ENCODE results near the gene ZKSCAN3.
"Not testable (repeated sequence)": the region's sequence is repeated elsewhere in the genome, so short reads cannot be mapped to it uniquely, and the experiment has no call there.

Gene ZKSCAN3

DNA sequence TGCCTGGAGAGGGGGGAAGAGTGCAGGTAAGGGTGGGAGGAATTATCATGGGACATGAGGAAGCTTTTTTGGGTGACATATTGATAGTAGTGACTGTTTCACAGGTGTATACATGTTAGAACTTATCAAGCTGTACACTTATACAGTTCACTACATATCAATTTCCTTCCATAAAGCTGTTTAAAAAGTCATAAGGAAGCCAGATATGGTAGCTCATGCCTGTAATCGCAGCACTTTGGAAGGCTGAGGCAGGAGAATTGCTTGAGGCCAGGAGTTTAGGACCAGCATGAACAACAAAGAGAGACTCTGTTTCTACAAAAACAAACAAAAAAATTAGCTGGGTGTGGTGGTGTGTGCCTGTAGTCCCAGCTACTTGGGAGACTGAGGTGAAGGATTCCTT lies 28.1 kb downstream of the ZKSCAN3 start:
- DNase-seq, result no peak

DNA sequence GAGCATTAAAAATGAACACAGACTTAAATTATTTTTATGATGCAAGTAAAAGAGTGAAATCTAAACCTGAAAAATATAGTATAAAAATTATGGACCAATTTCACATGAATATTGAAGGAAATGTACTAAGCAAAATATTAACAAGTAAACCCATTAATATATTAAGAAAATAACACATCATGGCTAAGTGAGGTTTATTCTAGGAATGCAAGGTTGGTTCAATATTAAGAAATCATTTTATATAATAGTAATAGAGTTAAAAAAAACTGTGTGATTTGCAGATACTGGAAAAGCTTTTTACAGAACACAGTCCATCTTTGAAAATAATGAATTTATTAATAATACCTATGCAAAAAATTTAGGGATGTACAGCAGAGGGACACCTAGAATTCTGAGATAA lies 28.9 kb downstream of the ZKSCAN3 start:
- no peak for DNase-seq

DNA sequence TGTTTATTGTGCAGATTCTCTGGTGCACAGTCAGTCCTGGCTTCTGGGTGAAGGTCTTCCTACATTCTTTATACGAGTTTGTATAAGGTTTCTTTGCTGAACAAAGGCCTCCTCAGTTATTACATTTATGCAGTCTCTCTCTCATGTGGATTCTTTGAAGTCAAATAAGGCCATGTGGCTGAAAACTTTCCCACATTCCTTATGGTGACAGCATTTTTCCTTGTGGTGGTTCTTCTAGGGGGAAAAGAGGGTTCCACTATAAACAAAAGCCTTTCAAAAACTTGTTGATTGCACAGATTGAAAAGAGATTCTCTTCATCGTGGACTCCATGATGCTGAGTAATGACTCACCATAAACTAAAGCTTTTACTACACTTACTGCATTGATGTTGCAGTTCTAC lies 30.6 kb downstream of the ZKSCAN3 start:
- no peak for DNase-seq

DNA sequence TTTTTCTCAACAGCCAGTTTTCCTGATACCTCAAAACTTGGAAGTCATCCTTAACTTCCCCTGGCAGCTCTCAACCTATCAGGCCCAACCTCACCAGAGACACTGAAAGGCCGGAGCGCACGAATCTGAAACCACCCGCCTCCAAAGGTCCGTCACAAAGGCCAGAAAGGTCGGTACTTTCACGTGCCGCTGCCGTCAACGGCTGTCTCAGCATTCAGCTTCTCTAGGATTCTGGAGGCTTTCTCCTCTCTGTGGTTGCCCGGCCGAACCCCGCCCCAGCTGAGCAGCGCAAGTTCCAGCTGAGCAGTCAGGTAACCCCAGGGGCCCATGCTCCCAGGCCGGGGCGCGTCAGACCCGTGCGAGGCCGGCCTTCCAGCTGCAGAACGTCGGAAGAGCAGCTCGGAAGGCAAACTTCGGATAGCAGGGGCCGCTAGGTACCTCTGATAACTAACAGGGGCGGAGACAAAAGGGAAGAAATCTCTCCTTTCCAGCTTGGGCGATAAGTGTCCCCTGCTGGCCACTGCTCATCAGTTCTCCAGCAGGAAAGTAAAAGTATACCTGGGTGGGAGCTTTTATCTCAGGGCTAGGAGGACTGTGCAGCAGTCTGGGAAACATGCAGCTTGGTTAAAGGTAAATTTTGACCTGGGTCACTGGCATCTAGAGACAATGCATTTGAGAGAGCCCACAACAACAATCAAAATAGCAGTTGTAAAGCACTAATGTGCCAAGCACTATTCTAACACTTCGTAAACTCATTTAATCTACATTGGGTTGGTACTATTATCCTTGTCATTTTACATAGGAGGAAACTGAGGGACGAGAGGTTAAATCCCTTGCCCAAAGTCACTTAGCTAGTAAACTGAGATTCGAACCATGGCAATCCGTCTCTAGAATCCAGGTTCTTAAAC lies 33.7 kb downstream of the ZKSCAN3 start:
- peak; percentile 23 to 47 for DNase-seq

DNA sequence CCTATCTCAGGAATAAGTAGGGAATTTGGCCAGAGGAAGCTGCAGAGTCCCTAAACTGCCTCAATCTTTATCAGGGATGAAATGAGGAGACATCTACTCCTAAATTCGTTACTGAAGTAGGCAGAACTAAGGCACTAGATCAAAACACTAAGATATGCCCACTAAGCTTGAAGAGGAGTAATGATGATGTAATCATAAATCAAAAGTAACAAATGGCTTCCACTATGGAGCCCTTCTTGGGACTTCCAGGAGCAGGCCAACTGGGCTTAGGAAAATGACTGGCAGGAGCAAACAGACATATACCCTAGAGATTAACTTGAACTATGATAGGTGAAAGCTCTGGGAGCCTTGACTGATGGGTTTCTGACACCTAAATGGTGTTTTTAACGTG lies 34.4 kb downstream of the ZKSCAN3 start:
- no peak for DNase-seq

DNA sequence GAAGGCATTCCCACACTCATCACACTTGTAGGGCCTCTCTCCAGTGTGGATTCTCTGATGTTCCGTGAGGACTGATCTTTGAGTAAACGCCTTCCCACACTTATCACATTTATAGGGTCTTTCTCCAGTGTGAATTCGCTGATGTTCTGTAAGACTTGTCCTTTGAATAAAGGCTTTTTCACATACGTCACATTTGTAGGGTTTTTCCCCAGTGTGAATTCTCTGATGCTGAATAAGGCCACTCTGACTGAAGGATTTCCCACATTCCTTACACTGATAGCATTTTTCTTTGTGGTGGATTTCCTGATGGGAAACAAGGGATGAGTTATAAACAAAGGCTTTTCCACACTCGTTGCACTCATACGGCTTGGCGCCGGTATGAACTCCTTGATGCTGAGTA lies 40.9 kb downstream of the ZKSCAN3 start:
- DNase-seq, result no peak

DNA sequence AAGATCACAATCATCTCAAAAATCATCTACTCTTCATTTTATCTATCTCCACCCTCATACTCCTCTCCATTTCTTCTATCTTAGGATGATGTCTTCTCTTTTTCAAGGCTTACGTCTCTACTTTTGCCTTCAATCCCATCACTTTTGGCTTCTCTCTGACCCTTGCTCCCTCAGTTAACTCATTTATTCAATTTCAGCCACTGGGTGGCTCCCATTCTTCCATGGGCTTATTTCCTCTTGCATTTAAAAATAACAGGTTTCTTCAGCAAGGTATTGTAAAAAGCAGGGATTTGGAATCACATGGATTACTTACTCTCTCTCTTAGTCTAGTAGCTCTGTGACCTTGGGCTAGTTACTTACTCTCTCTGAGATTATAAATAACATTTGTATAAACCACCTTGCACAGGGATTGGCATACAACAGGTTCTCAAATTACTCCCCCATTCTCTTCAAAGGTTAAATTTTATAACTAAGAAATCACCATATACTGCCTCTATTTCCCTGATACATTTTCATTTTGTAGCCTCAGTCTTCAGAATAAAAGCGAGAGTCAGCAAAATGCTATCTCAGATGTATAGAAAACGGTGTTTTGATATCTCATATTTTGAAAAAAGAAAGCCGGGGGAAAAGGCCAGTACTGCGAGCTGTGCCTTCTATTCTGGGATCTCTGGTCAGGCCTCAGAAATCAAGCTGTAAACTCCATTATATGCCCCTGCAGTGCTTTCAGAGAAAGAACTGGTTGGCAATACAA lies 44.3 kb downstream of the ZKSCAN3 start:
- DNase-seq, result no peak

DNA sequence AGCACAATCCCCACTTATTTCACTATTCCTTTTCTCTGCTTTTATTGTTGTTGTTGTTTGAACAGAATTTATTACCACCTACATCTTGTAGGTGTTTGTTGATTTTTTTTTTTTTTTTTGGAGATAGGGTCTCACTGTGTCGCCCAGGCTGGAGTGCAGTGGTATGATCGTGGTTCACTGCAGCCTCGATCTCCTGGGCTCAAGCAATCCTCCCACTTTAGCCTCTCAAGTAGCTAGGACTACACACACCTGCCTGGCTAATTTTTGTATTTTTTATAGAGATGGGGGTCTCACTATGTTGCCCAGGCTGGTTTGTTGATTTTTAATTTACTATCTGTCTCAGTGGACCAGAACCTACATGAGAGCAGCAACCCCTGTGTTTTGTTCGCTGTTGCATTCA lies 46.2 kb downstream of the ZKSCAN3 start:
- DNase-seq, result no peak

DNA sequence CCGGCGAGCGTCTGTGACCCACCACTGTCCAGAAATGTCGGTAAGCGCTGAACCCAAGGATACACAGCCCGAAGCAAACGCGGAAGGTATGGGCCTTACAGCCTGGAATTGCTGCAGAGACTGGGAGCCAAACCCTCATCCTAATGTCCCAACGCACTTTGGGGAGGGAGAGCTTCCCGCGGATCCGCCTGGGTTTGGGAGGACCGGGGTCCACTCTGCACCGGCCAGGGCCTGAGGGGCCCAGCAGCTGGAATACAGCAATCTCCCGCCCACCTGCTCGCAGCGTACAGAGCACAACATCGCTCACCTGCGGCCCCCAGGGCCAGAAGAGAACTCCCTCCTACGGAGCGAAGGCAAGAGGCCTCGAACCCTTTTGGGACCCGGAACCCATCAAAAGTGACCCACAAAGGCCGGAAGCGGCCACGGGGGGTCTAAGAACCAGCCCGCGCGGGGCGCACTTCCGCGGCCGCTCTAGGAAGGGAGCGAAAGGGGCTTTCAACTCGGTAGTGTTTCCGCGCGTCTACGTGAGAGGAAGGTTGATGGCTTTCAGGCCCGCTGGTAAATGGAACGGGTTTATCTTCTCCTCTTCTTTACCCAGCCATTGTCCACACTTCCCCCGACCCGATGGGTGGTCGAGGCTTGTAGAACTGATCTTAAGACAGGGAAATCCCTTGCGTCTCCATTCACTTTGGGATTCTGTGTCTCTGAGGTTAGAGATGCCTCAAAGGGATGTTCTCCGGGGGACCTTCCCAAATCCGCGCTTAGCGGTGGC lies 49.8 kb downstream of the ZKSCAN3 start, which contains the start of gene ZSCAN12:
ZSCAN12 (minus strand) TSS at position 398 of the 772 bp plus-strand sequence. CDS start 1,342 bp downstream, outside the sequence.
- DNase-seq, result peak; percentile 85 to 87

DNA sequence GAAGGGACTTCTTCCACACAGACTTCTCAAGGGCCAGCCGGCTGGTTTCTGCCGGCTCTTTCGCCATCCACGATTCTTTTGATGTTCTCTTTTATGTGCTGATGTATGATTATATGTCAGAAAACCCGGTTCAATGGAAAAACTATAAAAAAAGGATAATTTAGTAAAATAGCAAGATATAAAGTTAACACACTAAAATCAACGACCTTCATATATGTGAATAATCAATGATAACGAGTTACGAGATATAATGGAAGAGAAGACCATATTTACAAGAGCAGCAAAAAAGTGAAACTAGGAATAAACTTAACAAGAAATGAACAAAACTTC lies 50.3 kb downstream of the ZKSCAN3 start:
- DNase-seq, result no peak

DNA sequence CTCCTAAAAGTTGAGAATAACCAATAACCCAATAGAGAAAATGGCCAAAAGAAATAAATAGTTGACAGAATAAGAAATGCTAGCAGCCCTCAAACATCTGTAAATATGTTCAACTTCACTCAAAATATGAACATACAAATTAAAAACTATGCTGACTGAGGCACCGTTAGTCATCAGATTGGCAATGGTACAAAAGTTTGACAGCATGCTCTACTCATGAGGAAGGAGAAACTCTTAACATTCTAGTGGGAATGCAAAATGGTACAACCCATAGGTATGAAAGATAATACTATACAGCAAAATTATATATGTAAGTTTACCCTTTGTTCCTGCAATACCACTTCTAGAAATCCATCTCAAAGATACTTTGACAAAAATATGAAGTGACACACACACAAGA lies 51.4 kb downstream of the ZKSCAN3 start:
- DNase-seq, result no peak

DNA sequence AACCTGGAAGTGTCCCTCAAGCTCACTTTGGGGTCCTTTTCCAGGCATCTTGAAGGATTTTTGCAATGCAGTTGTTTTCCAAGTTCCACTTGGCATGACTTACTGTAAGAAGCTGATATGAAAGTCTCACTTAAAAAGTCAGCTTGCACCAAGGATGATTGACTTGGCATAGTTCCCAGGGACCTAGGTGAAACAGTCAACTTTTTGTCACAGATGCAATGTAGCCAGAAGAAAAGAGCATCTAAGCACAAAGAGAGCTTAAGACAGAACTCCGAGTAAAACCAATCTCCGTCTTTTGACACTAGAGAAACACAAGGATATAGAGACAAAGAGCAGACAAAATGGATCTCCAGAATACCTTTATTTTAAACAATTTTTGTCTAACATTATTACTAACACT lies 52.5 kb downstream of the ZKSCAN3 start:
- DNase-seq, result no peak

DNA sequence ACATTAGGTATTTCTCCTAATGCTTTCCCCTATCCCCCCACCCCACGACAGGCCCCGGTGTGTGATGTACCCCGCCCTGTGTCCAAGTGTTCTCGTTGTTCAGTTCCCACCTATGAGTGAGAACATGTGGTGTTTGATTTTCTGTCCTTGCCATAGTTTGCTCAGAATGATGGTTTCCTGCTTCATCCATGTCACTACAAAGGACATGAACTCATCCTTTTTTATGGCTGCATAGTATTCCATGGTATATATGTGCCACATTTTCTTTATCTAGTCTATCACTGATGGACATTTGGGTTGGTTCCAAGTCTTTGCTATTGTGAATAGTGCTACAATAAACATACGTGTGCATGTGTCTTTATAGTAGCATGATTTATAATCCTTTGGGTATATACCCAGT lies 54.2 kb downstream of the ZKSCAN3 start:
- not testable (repeated sequence) for DNase-seq

DNA sequence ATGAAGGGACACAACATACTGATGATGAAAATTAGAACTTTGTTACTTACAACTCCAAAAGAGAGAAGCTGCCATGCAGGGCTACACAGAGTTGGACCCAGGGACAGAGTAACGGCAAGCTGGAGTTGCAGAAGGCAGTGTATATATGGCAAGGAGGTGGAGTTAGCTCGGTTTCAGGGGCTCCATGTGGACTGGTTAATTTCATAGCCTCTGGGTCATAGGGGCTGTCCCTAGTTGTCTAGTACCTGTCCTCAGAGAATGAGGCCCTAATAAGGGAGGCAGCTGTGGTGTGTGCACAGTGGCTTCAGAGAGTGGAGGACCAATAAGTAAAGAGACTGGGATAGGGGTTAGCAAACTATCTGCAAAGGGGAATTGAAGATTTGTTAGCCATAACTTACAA lies 57.7 kb downstream of the ZKSCAN3 start:
- no peak for DNase-seq

DNA sequence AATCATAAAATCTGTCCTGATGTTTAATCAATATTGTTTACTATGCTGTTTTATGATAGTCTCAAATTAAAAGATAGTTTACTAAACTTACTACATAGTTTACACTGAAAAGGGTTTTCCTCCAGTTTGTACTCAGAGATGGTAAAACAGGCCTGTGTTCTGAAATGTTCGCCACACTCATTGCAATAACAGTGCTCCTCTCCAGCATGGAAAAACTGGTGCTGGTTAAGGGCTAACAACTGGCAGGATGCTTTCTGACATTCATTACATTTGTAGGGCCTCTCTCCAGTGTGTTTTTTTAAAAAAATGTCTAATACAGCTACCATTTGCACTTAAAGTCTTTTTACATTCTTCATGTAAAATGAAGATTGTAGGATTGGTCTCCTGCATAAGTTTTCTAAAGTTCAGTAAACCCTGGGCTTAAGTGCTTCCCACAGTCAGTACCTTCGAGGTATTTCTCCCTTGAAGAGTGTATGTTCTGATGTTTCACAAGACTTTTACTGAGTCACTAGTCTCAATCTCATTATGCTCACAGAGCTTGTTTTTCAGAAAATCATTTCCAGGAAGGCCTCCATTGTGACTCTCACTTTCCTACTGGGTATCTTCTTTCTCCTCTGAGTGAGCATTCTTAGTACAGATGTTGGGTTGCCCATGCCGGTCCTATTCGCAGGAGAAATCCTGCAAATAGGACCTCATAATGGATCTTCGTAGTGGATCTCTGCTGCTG lies 58.5 kb downstream of the ZKSCAN3 start:
- no peak for DNase-seq

DNA sequence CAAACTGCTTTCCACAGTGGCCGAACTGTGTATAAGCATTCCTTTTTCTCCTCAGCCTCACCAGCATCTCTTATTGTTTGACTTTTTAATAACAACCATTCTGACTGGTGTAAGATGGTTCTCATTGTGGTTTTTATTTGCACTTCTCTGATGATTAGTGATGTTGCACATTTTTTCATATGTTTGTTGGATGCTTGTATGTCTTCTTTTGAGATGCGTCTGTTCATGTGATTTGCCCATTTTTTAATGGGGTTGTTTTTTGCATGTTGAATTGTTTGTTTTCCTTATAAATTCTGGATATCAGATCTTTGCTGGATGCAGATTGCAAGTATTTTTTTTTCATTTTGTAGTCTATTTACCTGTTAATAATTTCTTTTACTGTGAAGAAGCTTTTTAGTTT lies 61.0 kb downstream of the ZKSCAN3 start:
- DNase-seq, result no peak

DNA sequence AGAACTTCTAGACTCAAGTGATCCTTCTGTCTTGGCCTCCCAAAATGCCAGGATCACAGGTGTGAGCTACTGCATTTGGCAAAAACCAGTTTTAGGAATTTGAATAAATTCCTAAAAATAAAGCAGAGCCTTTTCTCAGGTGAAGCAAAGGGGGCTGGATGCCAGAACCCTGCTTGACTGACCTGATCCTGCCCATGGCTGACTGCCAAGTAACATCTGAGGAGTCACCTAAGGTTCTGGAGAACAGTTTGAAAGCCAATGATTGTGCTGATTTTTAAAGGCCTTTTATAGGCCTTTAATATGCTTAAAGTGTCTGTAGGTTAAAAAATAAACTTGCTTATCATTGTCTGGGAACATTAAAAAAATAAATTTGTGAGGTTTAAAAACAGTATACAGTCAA lies 63.9 kb downstream of the ZKSCAN3 start:
- DNase-seq, result no peak
